HCT116 (cell line): Measurements from ENCODE around the gene GXYLT2.

Source experiments
- CTCF ChIP-seq, 3 experiments: fragments of 200-600 bp in 1 of 3; sonication (generic) in 1 of 3; IDR thresholded peaks in 2 of 3; conservative IDR thresholded peaks in 1 of 3; 2 replicates each; pipeline ENCODE4 v1.5.1; 2012 to 2017; ENCODE audit warnings: low read depth in 2 of 3, low read length in 2 of 3, antibody characterized with exemption in 1 of 3, borderline replicate concordance in 1 of 3, control low read depth in 1 of 3, mild to moderate bottlenecking in 1 of 3, mixed read lengths in 1 of 3, mixed run types in 1 of 3, moderate library complexity in 1 of 3; ENCODE audit not compliant: insufficient read depth in 1 of 3
- ELF1 ChIP-seq: IDR thresholded peaks from 2 replicates; pipeline ENCODE4 v1.6.1; 2012; ENCODE audit warnings: low read depth, borderline replicate concordance
- JUND ChIP-seq: IDR thresholded peaks from 2 replicates; pipeline ENCODE4 v1.6.1; 2012
- POLR2A ChIP-seq: IDR thresholded peaks from 2 replicates; pipeline ENCODE4 v1.7.0; 2011; ENCODE audit warnings: borderline replicate concordance; ENCODE audit not compliant: insufficient read depth, insufficient read length; ENCODE audit errors: extremely low read depth
- SRF ChIP-seq: IDR thresholded peaks from 2 replicates; pipeline ENCODE4 v1.6.1; 2012; ENCODE audit warnings: low read depth

- TF ChIP-seq CTCF (IDR thresholded peaks at IDR 0.05 in 2 of 3, conservative IDR thresholded peaks at IDR 0.05 in 1 of 3; ENCODE audit: borderline replicate concordance in 1 of 3, insufficient read depth in 1 of 3, low read depth in 2 of 3, low read length in 2 of 3) (no peak), POLR2A (no peak), JUND (no peak), ELF1 (no peak), SRF (no peak)
These were observed 73.9 kb downstream of the GXYLT2 start for GRCh38 chr3:72961752-72962151.
